ENCODE data around the gene ITGB1BP1. TPM values are rescaled to one million over a fixed set of nuclear protein-coding genes. Genes with fewer than 3 reads are reported as not detected.
A peak's percentile ranks its signal among the peaks of the same experiment; 100 is the strongest.

ITGB1BP1 gene
- total and polyA plus RNA-seq, 7 donors, result 47.5 to 138 (median 85.9) TPM

- Histone ChIP-seq H3K4me1 (no peaks in the 10 kb centered on the region), H3K36me3 (ENCODE audit: insufficient read depth in 1 of 2, low read depth in 1 of 2) (peaks cover 9 to 71% of the 10 kb centered on the region in 2 donors), H3K27me3 (ENCODE audit: insufficient read depth in 3 of 3, low read length in 2 of 3) (no peaks in the 10 kb centered on the region), H3K27ac (peak overlapping the region; percentile 7), H3K4me3 (no peak overlapping the region), H3K9me3 (no peaks in the 10 kb centered on the region)
- 85 to 89% (median 88%) methylated on average over 2 of the region's 2 CpGs for WGBS, 3 donors
- intact Hi-C loops (cut with DNase I), result no loop called here
- no peak for TF ChIP-seq CTCF (IDR thresholded peaks at IDR 0.05)
- ATAC-seq (peak in 3 of 4 donors; percentile 47 to 61 (median 60)), DNase-seq (no peak)
These were observed 7.3 kb upstream of the ITGB1BP1 start for GRCh38 chr2:9430316-9431293.

- Histone ChIP-seq H3K4me3 (no peak overlapping the region), H3K27ac (no peak overlapping the region), H3K27me3 (ENCODE audit: insufficient read depth in 3 of 3, low read length in 2 of 3) (no peaks in the 10 kb centered on the region), H3K9me3 (no peaks in the 10 kb centered on the region), H3K36me3 (ENCODE audit: insufficient read depth in 1 of 2, low read depth in 1 of 2) (peaks cover 1 to 56% of the 10 kb centered on the region in 2 donors), H3K4me1 (peaks cover 9% of the 10 kb centered on the region)
- no peak for DNase-seq
- no peak for ATAC-seq
- intact Hi-C loops (cut with DNase I), result loop anchor here (10.0 kb wide), 2 partner anchors 284 to 1016 kb away; partner anchors contain the start of gene ODC1 (in 1 of the 2)
- WGBS, 3 donors, result 68 to 80% (median 74%) methylated on average over 5 of the region's 5 CpGs
- no peak for TF ChIP-seq CTCF (IDR thresholded peaks at IDR 0.05)
These were observed 5.7 kb upstream of the ITGB1BP1 start for GRCh38 chr2:9428965-9429577.

GRCh38 chr2:9424447-9425164 is 1.3 kb upstream of the ITGB1BP1 start:
- Histone ChIP-seq H3K27ac (no peak overlapping the region), H3K36me3 (ENCODE audit: insufficient read depth in 1 of 2, low read depth in 1 of 2) (peaks cover 0 to 14% of the 10 kb centered on the region in 2 donors), H3K4me1 (peaks cover 31% of the 10 kb centered on the region), H3K27me3 (ENCODE audit: insufficient read depth in 3 of 3, low read length in 2 of 3) (no peaks in the 10 kb centered on the region), H3K9me3 (no peaks in the 10 kb centered on the region), H3K4me3 (peak overlapping the region; percentile 89)
- 69 to 75% (median 70%) methylated on average over 11 of the region's 11 CpGs for WGBS, 3 donors
- no peak for TF ChIP-seq CTCF (IDR thresholded peaks at IDR 0.05)
- intact Hi-C loops (cut with DNase I), result loop anchor here (10.0 kb wide), 2 partner anchors 280 to 1020 kb away; partner anchors contain the start of gene ODC1 (in 1 of the 2)
- DNase-seq (no peak), ATAC-seq (no peak)

- TF ChIP-seq CTCF (IDR thresholded peaks at IDR 0.05), result no peak
- DNase-seq (no peak), ATAC-seq (peak in 1 of 4 donors; percentile 8)
- H3K36me3 ChIP-seq (ENCODE audit: insufficient read depth in 1 of 2, low read depth in 1 of 2), result peaks cover 0 to 7% of the 10 kb centered on the region in 2 donors
- H3K27ac ChIP-seq, result peak overlapping the region; percentile 86
- intact Hi-C loops (cut with DNase I), result loop anchor here (10.0 kb wide), 2 partner anchors 279 to 1021 kb away; partner anchors contain the start of gene ODC1 (in 1 of the 2)
- H3K4me3 ChIP-seq, result peak overlapping the region; percentile 89
- H3K9me3 ChIP-seq, result no peaks in the 10 kb centered on the region
- H3K4me1 ChIP-seq, result peaks cover 35% of the 10 kb centered on the region
- H3K27me3 ChIP-seq (ENCODE audit: insufficient read depth in 3 of 3, low read length in 2 of 3), result no peaks in the 10 kb centered on the region
- WGBS, 3 donors, result 0 to 1% (median 1%) methylated on average over 21 of the region's 21 CpGs
These were observed 569 bp upstream of the ITGB1BP1 start for GRCh38 chr2:9423922-9424272.

Data from psoas muscle (tissue), 8 donors.